Measurements from ENCODE around the gene SLC47A2.

The SLC47A2 gene

GRCh38 chr17:19664136-19664820 is 52.1 kb downstream of the SLC47A2 start:
- no peak for DNase-seq

GRCh38 chr17:19663097-19663496 is 53.3 kb downstream of the SLC47A2 start:
- no peak for DNase-seq

- DNase-seq, result no peak
Observed at GRCh38 chr17:19661121-19661520, 55.3 kb downstream of the SLC47A2 start.

- no peak for DNase-seq
Observed at GRCh38 chr17:19660219-19660870, 56.0 kb downstream of the SLC47A2 start.

- no peak for DNase-seq
Observed at GRCh38 chr17:19659366-19660177, 56.8 kb downstream of the SLC47A2 start.

GRCh38 chr17:19656851-19657581 is 59.4 kb downstream of the SLC47A2 start:
- DNase-seq, result no peak

- DNase-seq, result no peak
Observed at GRCh38 chr17:19656336-19656735, 60.0 kb downstream of the SLC47A2 start.

GRCh38 chr17:19654896-19655295 is 61.5 kb downstream of the SLC47A2 start:
- no peak for DNase-seq

GRCh38 chr17:19654342-19654886 is 62.0 kb downstream of the SLC47A2 start:
- DNase-seq, result no peak

GRCh38 chr17:19652595-19652994 is 63.8 kb downstream of the SLC47A2 start:
- no peak for DNase-seq

- no peak for DNase-seq
Observed at GRCh38 chr17:19651451-19652238, 64.7 kb downstream of the SLC47A2 start.

GRCh38 chr17:19650826-19651225 is 65.6 kb downstream of the SLC47A2 start:
- DNase-seq, result no peak

- no peak for DNase-seq
Observed at GRCh38 chr17:19649274-19649541, 67.2 kb downstream of the SLC47A2 start.

- peak; percentile 93 for DNase-seq
Observed at GRCh38 chr17:19648475-19649273, 67.7 kb downstream of the SLC47A2 start, which contains the start of gene ALDH3A2. TSS of gene ALDH3A2 (plus strand) at chr17:19648751. CDS start at chr17:19648972, 221 bp downstream.

- DNase-seq, result peak; percentile 30
Observed at GRCh38 chr17:19647697-19648474, 68.5 kb downstream of the SLC47A2 start.

- DNase-seq, result no peak
Observed at GRCh38 chr17:19646788-19647696, 69.3 kb downstream of the SLC47A2 start.

GRCh38 chr17:19645734-19646201 is 70.6 kb downstream of the SLC47A2 start:
- DNase-seq, result peak; percentile 60

GRCh38 chr17:19644493-19645210 is 71.7 kb downstream of the SLC47A2 start:
- no peak for DNase-seq

Data from CD4-positive, alpha-beta T cell treated with Interleukin-4 for 4 hours (primary cell).